H7 (cell line): ENCODE results near the gene DPP9. TPM values are rescaled to one million over a fixed set of nuclear protein-coding genes. Genes with fewer than 3 reads are reported as not detected.

ENCODE experiments used
- DNase-seq: peaks from one replicate; pipeline ENCODE4 v3.0.0; 2012
- H3K27me3 ChIP-seq: 2 replicates; pipeline ENCODE4 v1.6.0; 2011; ENCODE audit warnings: mild to moderate bottlenecking, low read length; ENCODE audit not compliant: control insufficient read depth, insufficient read depth
- H3K36me3 ChIP-seq: replicated peaks from 2 replicates; pipeline ENCODE4 v1.5.1; 2011; ENCODE audit warnings: low read length; ENCODE audit not compliant: control insufficient read depth, insufficient read depth
- H3K4me3 ChIP-seq: 2 replicates; pipeline ENCODE4 v1.5.1; 2011; ENCODE audit warnings: low read depth, mild to moderate bottlenecking, control low read depth, low read length, moderate library complexity; ENCODE audit not compliant: insufficient read depth
- total RNA-seq: library from RNA; depleted of rRNA; stranded (reverse); fragments of >200 nt; shearing (Covaris generic); gene quantifications from 2 replicates; pipeline ENCODE4 v1.2.3, GENCODE V29; 2014

The DPP9 gene
- total RNA-seq, 1 experiment from 2014 or later: 36.2 TPM

- Histone ChIP-seq H3K36me3 (peaks cover 24% of the 10 kb centered on the region), H3K27me3 (no peaks in the 10 kb centered on the region), H3K4me3 (no peak overlapping the region)
- no peak for DNase-seq
These were observed 14.0 kb downstream of the DPP9 start for GRCh38 chr19:4709440-4710280.

GRCh38 chr19:4707956-4708650 lies 15.5 kb downstream of the DPP9 start:
- Histone ChIP-seq H3K4me3 (no peak overlapping the region), H3K27me3 (no peaks in the 10 kb centered on the region), H3K36me3 (peaks cover 21% of the 10 kb centered on the region)
- DNase-seq: no peak

DNA sequence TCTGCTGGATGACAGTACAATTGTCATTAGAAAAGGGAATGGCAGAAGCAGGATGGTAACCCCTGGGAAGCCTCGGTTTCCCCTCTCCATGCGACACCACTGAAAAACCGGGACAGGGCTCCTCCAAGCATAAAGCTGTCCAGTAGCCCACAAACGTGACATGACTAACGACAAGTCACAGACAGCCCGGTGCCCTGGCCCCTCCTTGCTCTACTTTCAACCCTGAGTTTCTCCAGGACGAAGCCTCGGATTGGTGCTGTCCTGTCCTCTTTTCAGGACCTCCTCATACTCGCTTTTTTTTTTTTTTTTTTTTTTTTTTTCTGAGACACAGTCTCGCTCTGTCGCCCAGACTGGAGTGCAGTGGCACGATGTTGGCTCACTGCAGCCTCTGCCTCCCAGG lies 16.3 kb downstream of the DPP9 start:
- no peaks in the 10 kb centered on the region for H3K27me3 ChIP-seq
- no peak overlapping the region for H3K4me3 ChIP-seq
- peaks cover 18% of the 10 kb centered on the region for H3K36me3 ChIP-seq
- no peak for DNase-seq

- no peak for DNase-seq
- no peak overlapping the region for H3K4me3 ChIP-seq
- H3K27me3 ChIP-seq: no peaks in the 10 kb centered on the region
- peaks cover 19% of the 10 kb centered on the region for H3K36me3 ChIP-seq
These were observed 18.1 kb downstream of the DPP9 start for GRCh38 chr19:4705413-4706131.

DNA sequence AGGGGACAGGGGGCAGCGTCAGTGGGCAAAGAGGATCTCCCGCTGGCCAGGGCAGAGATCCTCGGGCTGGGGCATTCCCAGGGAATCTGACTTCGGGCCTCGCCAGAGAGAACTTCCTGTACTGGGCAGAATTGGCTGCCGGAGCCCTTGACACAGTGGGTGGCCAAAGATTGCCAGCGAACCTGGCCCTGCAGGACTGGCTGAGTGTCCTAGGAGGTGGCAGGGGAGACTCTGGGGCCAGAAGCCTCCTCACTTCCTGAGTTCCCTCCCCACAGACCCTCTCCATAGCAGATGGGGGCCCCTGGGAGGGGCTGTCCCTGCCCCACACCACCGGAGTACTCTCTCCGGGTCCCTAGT lies 19.3 kb downstream of the DPP9 start:
- no peak for DNase-seq
- H3K27me3 ChIP-seq: no peaks in the 10 kb centered on the region
- peaks cover 18% of the 10 kb centered on the region for H3K36me3 ChIP-seq
- H3K4me3 ChIP-seq: no peak overlapping the region

- peaks cover 20% of the 10 kb centered on the region for H3K36me3 ChIP-seq
- H3K27me3 ChIP-seq: no peaks in the 10 kb centered on the region
- no peak overlapping the region for H3K4me3 ChIP-seq
- no peak for DNase-seq
These were observed 19.8 kb downstream of the DPP9 start for GRCh38 chr19:4703671-4704316.

DNA sequence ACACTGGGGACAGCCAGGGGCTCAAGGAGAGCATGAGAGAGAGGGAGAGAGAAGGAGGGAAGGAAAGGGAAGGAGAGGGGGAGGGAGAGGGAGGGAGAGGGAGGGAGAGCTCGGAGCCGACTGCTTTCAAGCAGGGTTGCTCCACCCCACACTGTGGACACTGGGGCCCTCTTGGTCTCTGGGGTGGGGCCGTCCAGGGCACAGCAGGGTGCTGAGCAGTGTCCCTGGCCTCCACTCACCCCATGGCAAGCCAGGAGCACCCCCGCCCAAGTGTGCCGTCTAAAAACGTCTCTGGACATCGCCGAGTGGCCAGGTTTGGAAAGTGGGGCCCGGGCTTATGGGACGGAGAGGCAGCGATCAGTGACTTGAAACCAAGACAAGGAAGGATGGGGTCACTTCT lies 20.9 kb downstream of the DPP9 start:
- H3K27me3 ChIP-seq: no peaks in the 10 kb centered on the region
- DNase-seq: no peak
- H3K36me3 ChIP-seq: peaks cover 23% of the 10 kb centered on the region
- H3K4me3 ChIP-seq: no peak overlapping the region

DNA sequence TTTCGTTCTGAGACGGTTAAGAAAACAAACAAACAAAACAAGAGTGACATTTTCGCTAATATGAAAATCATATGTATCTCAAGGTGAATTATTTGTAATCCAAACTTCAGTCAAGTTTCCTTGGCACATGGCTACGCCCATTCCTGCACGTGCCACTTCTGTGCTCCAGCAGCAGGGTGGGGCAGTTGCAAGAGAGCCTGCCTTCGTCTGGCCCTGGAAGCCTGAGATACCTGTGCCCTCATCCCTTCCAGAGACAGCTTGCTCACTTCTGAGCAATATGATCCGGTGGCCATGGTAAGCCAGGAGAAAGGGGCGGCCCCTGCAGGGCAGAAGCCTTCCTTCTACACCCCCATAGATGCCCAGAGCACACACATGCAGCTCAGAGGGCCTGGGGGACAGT lies 22.1 kb downstream of the DPP9 start:
- Histone ChIP-seq H3K36me3 (peaks cover 31% of the 10 kb centered on the region), H3K4me3 (no peak overlapping the region)
- no peak for DNase-seq

GRCh38 chr19:4700693-4700970 lies 23.0 kb downstream of the DPP9 start:
- no peak for DNase-seq
- no peaks in the 10 kb centered on the region for H3K27me3 ChIP-seq
- peaks cover 33% of the 10 kb centered on the region for H3K36me3 ChIP-seq
- H3K4me3 ChIP-seq: no peak overlapping the region

More for the DNA sequence above, 22.1 kb downstream of the DPP9 start:
- no peaks in the 10 kb centered on the region for H3K27me3 ChIP-seq

GRCh38 chr19:4699826-4700692 lies 23.6 kb downstream of the DPP9 start:
- DNase-seq: no peak
- no peaks in the 10 kb centered on the region for H3K27me3 ChIP-seq
- no peak overlapping the region for H3K4me3 ChIP-seq
- peaks cover 37% of the 10 kb centered on the region for H3K36me3 ChIP-seq

DNA sequence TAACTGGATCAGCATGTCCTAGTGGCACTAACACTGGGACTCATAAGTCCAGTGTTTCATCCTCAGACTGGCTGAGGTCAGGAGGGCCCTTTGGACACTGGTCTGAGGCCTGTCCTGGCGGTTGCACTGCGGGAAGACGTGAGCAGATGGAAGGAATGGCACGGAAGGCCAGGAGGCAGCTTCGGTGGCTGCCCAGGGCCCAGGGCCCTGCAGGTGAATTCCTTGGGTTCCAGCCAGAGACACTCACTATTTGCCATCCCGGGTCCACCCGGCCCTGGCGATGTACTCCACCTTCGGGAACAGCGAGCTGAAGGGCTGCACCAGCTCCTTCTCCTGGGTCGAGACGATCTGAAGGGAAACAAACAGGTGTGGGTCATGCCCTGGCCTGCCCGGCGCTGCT lies 26.3 kb downstream of the DPP9 start:
- Histone ChIP-seq H3K4me3 (no peak overlapping the region), H3K27me3 (no peaks in the 10 kb centered on the region), H3K36me3 (peaks cover 44% of the 10 kb centered on the region)
- DNase-seq: no peak

DNA sequence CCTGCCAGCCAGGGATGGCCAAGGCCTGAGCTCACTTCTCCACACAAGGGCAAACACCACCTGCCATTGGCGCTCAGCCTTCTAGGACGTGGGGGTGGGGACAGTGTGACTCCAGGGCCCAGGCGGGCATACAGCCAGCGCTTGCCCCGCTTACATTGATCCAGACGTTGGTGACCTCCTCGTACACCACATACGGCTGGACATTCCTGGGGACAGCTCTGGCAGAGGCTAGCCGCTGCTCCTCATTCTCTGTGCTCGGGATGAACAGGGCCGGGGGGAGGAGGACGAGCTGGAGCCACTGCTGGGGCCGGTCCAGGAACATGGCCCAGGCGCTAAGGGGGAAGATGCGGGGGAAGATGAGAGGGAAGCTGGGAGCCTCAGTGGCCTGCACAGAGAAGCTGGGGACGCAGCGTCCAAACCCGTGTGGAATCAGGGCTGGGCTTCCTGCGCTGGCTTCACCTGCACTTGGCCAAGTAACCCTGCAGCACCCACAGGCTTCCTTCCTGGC lies 28.4 kb downstream of the DPP9 start:
- no peak for DNase-seq
- peaks cover 38% of the 10 kb centered on the region for H3K36me3 ChIP-seq
- no peak overlapping the region for H3K4me3 ChIP-seq
- H3K27me3 ChIP-seq: no peaks in the 10 kb centered on the region

GRCh38 chr19:4694211-4694987 lies 29.2 kb downstream of the DPP9 start:
- no peak for DNase-seq
- Histone ChIP-seq H3K27me3 (no peaks in the 10 kb centered on the region), H3K36me3 (peaks cover 37% of the 10 kb centered on the region), H3K4me3 (no peak overlapping the region)
